CD14-positive monocyte (primary cell): ENCODE data around the gene ATP8A1. TPM values are rescaled to one million over a fixed set of nuclear protein-coding genes. Genes with fewer than 3 reads are reported as not detected.

Experiments
- DNase-seq, 3 donors: peaks; one replicate each; pipeline ENCODE4 v3.0.0-alpha.2; 2011 to 2022
- H2AFZ ChIP-seq: 2 replicates; pipeline ENCODE4 v1.6.0; 2012; ENCODE audit warnings: mild to moderate bottlenecking, low read depth, low read length, inconsistent platforms; ENCODE audit not compliant: insufficient read depth, poor library complexity, severe bottlenecking
- H3K27ac ChIP-seq, 2 donors: 1 replicate in 1 of 2; 2 replicates in 1 of 2; pipeline ENCODE4 v1.5.1; 2012 to 2013; ENCODE audit warnings: low read length in 2 of 2, control low read depth in 1 of 2, inconsistent platforms in 1 of 2, low read depth in 1 of 2, mild to moderate bottlenecking in 1 of 2
- H3K27me3 ChIP-seq, 2 donors: one replicate each; pipeline versions ENCODE4 v1.6.0 to v1.6.1; 2011 to 2013; ENCODE audit warnings: low read length in 2 of 2; ENCODE audit not compliant: control insufficient read depth in 2 of 2, insufficient read depth in 2 of 2
- H3K36me3 ChIP-seq, 2 donors: replicated peaks in 1 of 2; 1 replicate in 1 of 2; 2 replicates in 1 of 2; pipeline versions ENCODE4 v1.5.1 to v1.6.1; 2012 to 2013; ENCODE audit warnings: low read length in 2 of 2, control low read depth in 1 of 2, inconsistent platforms in 1 of 2, mild to moderate bottlenecking in 1 of 2; ENCODE audit not compliant: insufficient read depth in 2 of 2, control insufficient read depth in 1 of 2
- H3K4me1 ChIP-seq, 2 donors: 1 replicate in 1 of 2; 2 replicates in 1 of 2; pipeline versions ENCODE4 v1.5.1 to v1.6.1; 2012 to 2013; ENCODE audit warnings: low read length in 2 of 2, control low read depth in 1 of 2, inconsistent platforms in 1 of 2, mild to moderate bottlenecking in 1 of 2, moderate library complexity in 1 of 2; ENCODE audit not compliant: insufficient read depth in 2 of 2, control insufficient read depth in 1 of 2
- H3K4me2 ChIP-seq: replicated peaks from 2 replicates; pipeline ENCODE3; 2012; ENCODE audit warnings: low read length, moderate library complexity, mild to moderate bottlenecking; ENCODE audit not compliant: poor library complexity, severe bottlenecking; ENCODE audit errors: extremely low read depth
- H3K4me3 ChIP-seq, 3 experiments: fragments of 200-600 bp in 1 of 3; sonication (generic) in 1 of 3; replicated peaks in 1 of 3; 1 replicate in 2 of 3; 2 replicates in 1 of 3; pipeline ENCODE4 v1.5.1; 2011 to 2013; ENCODE audit warnings: low read length in 3 of 3, mild to moderate bottlenecking in 3 of 3, control low read depth in 2 of 3, low read depth in 2 of 3, inconsistent platforms in 1 of 3, moderate library complexity in 1 of 3
- H3K79me2 ChIP-seq: 2 replicates; pipeline ENCODE4 v1.6.0; 2012; ENCODE audit warnings: mild to moderate bottlenecking, control low read depth, inconsistent platforms, low read length, moderate library complexity; ENCODE audit not compliant: insufficient read depth
- H3K9ac ChIP-seq: 2 replicates; pipeline ENCODE4 v1.6.0; 2017; ENCODE audit warnings: low read length, mild to moderate bottlenecking; ENCODE audit not compliant: insufficient read depth, poor library complexity, severe bottlenecking
- H3K9me3 ChIP-seq, 2 donors: replicated peaks in 1 of 2; 1 replicate in 1 of 2; 2 replicates in 1 of 2; pipeline versions ENCODE4 v1.5.1 to v1.6.1; 2012 to 2013; ENCODE audit warnings: low read length in 2 of 2, control low read depth in 1 of 2; ENCODE audit not compliant: control insufficient read depth in 1 of 2, insufficient read depth in 1 of 2
- H4K20me1 ChIP-seq: 2 replicates; pipeline ENCODE4 v1.6.0; 2012; ENCODE audit warnings: mild to moderate bottlenecking, low read length, control low read depth, moderate library complexity; ENCODE audit not compliant: insufficient read depth
- H3K27ac Mint-ChIP-seq, 7 donors: one replicate each; pipeline ENCODE4 v1.8.0; 2020; ENCODE audit warnings: mild to moderate bottlenecking in 7 of 7, mixed read lengths in 7 of 7, moderate library complexity in 6 of 7, inconsistent platforms in 2 of 7
- H3K27me3 Mint-ChIP-seq, 3 donors: one replicate each; pipeline ENCODE4 v1.8.0; 2021 to 2022; ENCODE audit warnings: low read depth in 3 of 3, mild to moderate bottlenecking in 3 of 3, mixed read lengths in 3 of 3, moderate library complexity in 3 of 3, inconsistent platforms in 1 of 3
- H3K36me3 Mint-ChIP-seq, 2 donors: one replicate each; pipeline ENCODE4 v1.8.0; 2020; ENCODE audit warnings: mixed read lengths in 2 of 2, inconsistent platforms in 1 of 2, mild to moderate bottlenecking in 1 of 2
- H3K4me1 Mint-ChIP-seq: one replicate; pipeline ENCODE4 v1.8.0; 2020; ENCODE audit warnings: mild to moderate bottlenecking, mixed read lengths
- H3K4me3 Mint-ChIP-seq, 2 donors: one replicate each; pipeline ENCODE4 v1.8.0; 2020; ENCODE audit warnings: mild to moderate bottlenecking in 2 of 2, mixed read lengths in 2 of 2, moderate library complexity in 1 of 2
- H3K9me3 Mint-ChIP-seq, 7 donors: one replicate each; pipeline ENCODE4 v1.8.0; 2020 to 2022; ENCODE audit warnings: mixed read lengths in 7 of 7, mild to moderate bottlenecking in 6 of 7, moderate library complexity in 6 of 7, inconsistent platforms in 2 of 7
- WGBS: methylation state at CpG from one replicate; pipeline ENCODE4 v1.1.5; 2013; ENCODE audit warnings: missing lambda C conversion rate; ENCODE audit not compliant: insufficient coverage; 5-methylcytosine and 5-hydroxymethylcytosine counted together
- intact Hi-C, 2 donors: fragments of 100-400 bp; cut with micrococcal nuclease; formaldehyde crosslinking; loops; one replicate each; pipeline versions ENCODE4 v1.15.0 to v1.15.1; 2023
- polyA plus RNA-seq, 3 donors: library from polyadenylated mRNA; depleted of rRNA in 1 of 3; unstranded in 2 of 3; stranded (reverse) in 1 of 3; fragments of 300-500 nt in 2 of 3; fragments of >200 nt in 1 of 3; fragmentation: Illumina TruSeq in 2 of 3; gene quantifications; 1 replicate in 2 of 3; 2 replicates in 1 of 3; pipeline ENCODE4 v1.2.3, GENCODE V29; 2012 to 2021
- TF ChIP-seq, protein P1 (sequence below): fragments of 200-600 bp; IDR thresholded peaks from one replicate; pipeline ENCODE4 v1.8.0; 2022; ENCODE audit warnings: antibody characterized with exemption, mild to moderate bottlenecking

Gene ATP8A1
- polyA plus RNA-seq, 3 donors, result 2.2 to 10.8 (median 3.2) TPM

DNA sequence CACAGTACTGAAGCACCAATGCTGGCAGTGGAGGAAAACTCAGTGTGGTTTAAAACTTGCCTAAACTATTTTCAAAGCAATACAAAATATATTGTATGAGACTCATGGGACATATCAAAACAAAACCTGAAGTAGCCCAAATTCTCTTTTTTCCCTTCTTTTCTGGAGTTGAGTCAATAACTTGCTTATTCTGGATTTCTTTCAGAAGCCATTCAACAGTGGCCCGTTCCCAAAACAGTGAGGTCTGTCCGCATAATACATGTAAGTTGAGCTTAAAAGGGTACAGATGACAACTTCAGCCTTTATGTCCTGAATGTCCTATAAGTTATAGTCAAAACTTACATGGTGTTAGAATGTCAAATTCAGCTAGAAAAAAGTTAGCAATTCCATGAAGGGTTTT is 158.9 kb downstream of the ATP8A1 start:
- H3K9me3 Mint-ChIP-seq, result peaks cover 0 to 3% (median 0%) of the 10 kb centered on the region in 7 donors
- Histone ChIP-seq H3K79me2 (no peaks in the 10 kb centered on the region), H2AFZ (no peak overlapping the region), H3K9me3 (no peaks in the 10 kb centered on the region), H3K9ac (no peak overlapping the region), H3K4me1 (no peaks in the 10 kb centered on the region), H3K27me3 (no peaks in the 10 kb centered on the region), H3K4me3 (no peak overlapping the region), H3K27ac (no peak overlapping the region), H4K20me1 (no peaks in the 10 kb centered on the region), H3K36me3 (peaks cover 0 to 18% of the 10 kb centered on the region in 2 donors), H3K4me2 (no peak overlapping the region)
- no peak for DNase-seq
- WGBS, result 90% methylated on average over 2 of the region's 2 CpGs
- peaks cover 7 to 18% of the 10 kb centered on the region in 2 donors for H3K36me3 Mint-ChIP-seq
- no peak overlapping the region for H3K27ac Mint-ChIP-seq
- H3K4me1 Mint-ChIP-seq, result no peaks in the 10 kb centered on the region
- intact Hi-C loops, result no loop called here
- H3K27me3 Mint-ChIP-seq, result no peaks in the 10 kb centered on the region
- TF ChIP-seq, protein P1, sequence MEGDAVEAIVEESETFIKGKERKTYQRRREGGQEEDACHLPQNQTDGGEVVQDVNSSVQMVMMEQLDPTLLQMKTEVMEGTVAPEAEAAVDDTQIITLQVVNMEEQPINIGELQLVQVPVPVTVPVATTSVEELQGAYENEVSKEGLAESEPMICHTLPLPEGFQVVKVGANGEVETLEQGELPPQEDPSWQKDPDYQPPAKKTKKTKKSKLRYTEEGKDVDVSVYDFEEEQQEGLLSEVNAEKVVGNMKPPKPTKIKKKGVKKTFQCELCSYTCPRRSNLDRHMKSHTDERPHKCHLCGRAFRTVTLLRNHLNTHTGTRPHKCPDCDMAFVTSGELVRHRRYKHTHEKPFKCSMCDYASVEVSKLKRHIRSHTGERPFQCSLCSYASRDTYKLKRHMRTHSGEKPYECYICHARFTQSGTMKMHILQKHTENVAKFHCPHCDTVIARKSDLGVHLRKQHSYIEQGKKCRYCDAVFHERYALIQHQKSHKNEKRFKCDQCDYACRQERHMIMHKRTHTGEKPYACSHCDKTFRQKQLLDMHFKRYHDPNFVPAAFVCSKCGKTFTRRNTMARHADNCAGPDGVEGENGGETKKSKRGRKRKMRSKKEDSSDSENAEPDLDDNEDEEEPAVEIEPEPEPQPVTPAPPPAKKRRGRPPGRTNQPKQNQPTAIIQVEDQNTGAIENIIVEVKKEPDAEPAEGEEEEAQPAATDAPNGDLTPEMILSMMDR, result no peak
- no peak overlapping the region for H3K4me3 Mint-ChIP-seq

DNA sequence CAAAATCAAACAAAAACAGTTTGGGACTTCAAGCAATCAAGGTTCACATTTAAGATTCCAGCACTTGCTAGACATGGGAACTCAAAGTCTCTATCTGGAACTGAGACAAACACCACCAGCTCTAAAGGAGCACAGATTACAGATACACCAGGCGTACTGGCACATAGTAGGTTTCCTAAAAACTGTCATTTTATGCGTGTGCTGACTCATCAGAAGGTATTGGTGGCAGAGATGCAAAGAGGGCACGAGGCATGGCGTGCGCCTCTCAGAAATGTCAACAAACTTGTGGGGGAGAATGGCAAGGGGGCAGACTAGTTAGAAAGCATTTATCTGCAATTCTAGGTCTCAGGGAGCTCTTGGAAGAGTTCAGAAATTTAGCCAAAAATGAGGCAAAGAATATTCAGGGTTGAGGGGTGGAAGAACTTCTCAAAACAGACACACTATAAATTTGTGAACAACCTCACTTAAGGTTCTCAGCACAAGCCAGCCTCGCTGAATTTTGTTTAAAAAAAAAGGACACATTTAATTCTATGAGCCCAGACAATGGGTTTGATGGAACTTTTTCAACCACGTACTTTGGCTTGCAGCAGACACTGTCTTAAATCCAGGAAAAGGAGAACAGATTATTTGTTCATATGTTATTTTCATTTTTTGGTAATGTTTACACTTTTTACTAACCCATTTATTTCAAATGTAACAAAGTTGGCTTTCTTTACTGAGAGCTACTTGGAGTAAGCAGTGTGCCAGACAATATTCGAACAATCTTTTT is 159.6 kb downstream of the ATP8A1 start:
- 95% methylated on average over 4 of the region's 8 CpGs for WGBS
- TF ChIP-seq, protein P1, result no peak
- H3K4me1 Mint-ChIP-seq, result no peaks in the 10 kb centered on the region
- Histone ChIP-seq H3K9ac (no peak overlapping the region), H3K4me3 (no peak overlapping the region), H3K27me3 (no peaks in the 10 kb centered on the region), H3K4me2 (no peak overlapping the region), H3K4me1 (no peaks in the 10 kb centered on the region), H3K79me2 (no peaks in the 10 kb centered on the region), H4K20me1 (no peaks in the 10 kb centered on the region), H3K9me3 (no peaks in the 10 kb centered on the region), H3K27ac (no peak overlapping the region), H2AFZ (no peak overlapping the region), H3K36me3 (peaks cover 0 to 11% of the 10 kb centered on the region in 2 donors)
- no peaks in the 10 kb centered on the region for H3K27me3 Mint-ChIP-seq
- H3K4me3 Mint-ChIP-seq, result no peak overlapping the region
- H3K27ac Mint-ChIP-seq, result no peak overlapping the region
- H3K9me3 Mint-ChIP-seq, result peaks cover 0 to 3% (median 0%) of the 10 kb centered on the region in 7 donors
- intact Hi-C loops, result no loop called here
- DNase-seq, result no peak
- H3K36me3 Mint-ChIP-seq, result peaks cover 7 to 13% of the 10 kb centered on the region in 2 donors
